AG09309 (cell line): ENCODE results near the gene ERO1B.

ENCODE experiments used
- DNase-seq: peaks from one replicate; pipeline ENCODE4 v3.0.0-alpha.2; 2010; ENCODE audit warnings: low read depth
- H3K4me3 ChIP-seq: 2 replicates; pipeline ENCODE4 v1.5.1; 2011; ENCODE audit warnings: mild to moderate bottlenecking, low read depth, low read length, moderate library complexity; ENCODE audit not compliant: control insufficient read depth
- CTCF ChIP-seq: IDR thresholded peaks from 2 replicates; pipeline ENCODE4 v1.5.1; 2011; ENCODE audit warnings: mild to moderate bottlenecking, low read depth, low read length, inconsistent platforms; ENCODE audit not compliant: insufficient read depth, control insufficient read depth; ENCODE audit errors: missing control alignments

ERO1B gene

DNA sequence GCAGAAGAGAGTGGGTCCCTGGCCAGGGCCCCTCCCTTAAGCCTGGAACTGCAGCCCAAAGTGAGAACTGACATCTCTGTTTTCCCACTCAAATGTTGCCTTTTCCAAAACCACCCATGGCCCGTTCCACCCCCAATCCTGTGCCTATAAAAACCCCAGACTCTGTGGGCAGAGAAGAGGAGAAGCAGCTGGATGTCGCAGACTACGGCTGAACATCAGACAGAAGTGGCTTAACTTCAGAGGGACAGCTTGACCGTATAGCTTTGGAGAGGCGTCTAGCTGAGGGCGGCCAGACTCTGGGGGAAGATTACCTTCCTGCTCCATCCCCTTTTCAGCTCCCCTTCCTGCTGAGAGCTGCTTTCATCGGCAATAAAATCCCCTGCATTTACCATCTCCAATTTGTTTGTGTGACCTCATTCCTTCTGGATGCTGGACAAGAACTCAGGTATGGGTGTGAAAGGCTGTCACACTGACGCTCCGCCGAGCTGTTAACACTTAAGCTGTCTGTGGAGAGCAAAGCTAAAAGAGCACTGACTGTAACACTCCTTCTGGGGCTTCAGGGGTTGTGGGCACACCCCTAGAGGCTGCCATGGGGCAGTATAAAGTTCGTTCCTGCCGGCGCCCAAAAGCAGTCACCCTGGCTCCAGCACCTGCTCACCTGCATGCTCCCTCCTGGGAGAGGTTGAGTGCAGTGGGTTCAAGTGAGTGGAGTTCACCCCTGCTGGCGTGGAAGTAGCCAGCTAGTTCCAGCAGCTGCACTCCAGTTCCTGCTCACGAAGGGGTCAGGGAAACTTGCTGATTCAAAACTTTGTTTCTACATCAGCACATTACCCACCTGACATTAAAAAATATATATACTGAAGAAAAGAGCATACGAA lies 19.6 kb upstream of the ERO1B start:
- no peak for DNase-seq
- H3K4me3 ChIP-seq, result no peak overlapping the region
- no peak for TF ChIP-seq CTCF

DNA sequence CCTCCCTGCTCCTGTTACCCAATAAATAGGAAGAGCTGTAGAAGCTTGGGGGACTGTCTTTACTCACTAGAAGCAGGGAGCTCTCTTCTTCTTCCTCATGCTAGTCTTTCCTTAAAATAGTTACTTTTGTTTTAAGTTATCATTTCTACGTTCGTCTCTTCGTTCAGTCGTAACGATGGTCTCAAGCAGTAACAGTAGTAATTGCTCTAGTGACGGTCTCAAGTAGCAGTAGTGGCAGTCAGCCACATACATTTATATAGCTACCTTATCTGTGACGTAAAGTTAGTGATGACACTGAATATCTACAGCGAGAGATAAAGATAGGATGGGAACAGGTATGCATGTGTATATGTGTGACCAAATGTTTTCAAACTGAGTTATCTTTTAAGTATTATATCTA lies 15.4 kb upstream of the ERO1B start:
- H3K4me3 ChIP-seq, result no peak overlapping the region
- DNase-seq, result no peak
- TF ChIP-seq CTCF, result no peak

DNA sequence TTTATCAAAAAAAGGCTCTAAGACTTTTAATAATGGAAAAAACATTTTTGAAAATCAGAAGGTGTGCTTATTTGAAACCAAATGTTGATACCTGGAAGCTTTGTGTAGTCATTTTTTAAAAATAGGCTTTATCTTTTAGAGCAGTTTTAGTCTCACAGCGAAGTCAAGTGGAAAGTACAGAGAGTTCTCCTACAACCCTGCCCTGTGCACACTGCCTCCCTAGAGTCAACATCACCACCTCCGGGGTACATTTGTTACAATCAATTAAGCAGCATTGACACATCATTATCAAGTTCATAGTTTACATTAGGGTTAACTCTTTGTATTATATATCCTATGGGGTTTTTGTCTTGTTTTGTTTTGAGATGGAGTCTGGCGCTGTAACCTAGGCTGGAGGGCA lies 10.7 kb upstream of the ERO1B start:
- DNase-seq, result no peak
- no peak overlapping the region for H3K4me3 ChIP-seq
- no peak for TF ChIP-seq CTCF

DNA sequence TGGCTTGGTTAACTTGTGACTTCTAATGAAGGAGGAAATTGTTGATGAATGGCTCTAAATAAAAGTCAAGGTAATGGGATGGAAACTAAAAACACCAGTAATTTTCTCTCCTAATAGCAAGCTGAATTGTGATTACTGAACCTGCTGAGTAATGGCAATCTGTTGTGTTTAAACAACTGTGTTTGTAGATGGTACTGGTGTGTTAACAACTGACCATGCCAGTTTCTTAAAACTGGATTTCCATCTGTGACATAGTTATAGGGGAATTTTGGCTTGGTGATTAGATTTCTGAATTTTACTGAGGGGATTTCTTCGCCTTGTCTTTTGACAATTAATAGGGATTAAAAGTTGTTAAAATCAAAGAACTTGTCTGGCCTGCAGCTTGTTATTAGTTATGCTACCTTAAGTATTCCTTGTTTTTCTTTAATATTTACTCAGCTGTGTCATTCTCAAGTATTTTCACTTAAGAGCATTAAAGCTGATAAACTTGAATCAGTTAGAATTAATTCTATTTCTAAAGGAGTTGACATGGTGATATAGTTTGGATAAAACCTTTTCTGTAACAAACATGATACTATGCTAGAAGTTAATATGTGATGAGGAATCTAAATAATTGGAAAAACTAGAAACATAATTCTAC lies 7.9 kb upstream of the ERO1B start:
- no peak for TF ChIP-seq CTCF
- DNase-seq, result no peak

DNA sequence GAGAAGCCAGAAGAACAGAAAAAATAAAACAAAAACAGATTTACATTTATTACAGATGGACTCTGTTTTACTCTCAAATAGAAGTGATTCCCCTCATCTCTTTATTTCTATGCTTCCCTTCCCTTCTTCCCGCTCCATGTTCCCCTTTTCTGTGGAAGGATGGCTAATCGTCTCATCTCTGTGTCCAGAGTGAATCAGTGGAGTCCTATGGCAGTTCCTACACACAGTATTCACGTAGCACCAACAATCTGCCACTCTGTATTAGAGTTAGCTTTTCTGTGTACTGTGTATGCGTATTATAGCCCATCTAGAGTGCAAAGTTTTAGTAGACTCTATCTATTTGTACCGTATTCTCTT lies 6.8 kb upstream of the ERO1B start:
- no peak for DNase-seq
- H3K4me3 ChIP-seq, result no peak overlapping the region
- no peak for TF ChIP-seq CTCF

More for the DNA sequence above, 7.9 kb upstream of the ERO1B start:
- no peak overlapping the region for H3K4me3 ChIP-seq

DNA sequence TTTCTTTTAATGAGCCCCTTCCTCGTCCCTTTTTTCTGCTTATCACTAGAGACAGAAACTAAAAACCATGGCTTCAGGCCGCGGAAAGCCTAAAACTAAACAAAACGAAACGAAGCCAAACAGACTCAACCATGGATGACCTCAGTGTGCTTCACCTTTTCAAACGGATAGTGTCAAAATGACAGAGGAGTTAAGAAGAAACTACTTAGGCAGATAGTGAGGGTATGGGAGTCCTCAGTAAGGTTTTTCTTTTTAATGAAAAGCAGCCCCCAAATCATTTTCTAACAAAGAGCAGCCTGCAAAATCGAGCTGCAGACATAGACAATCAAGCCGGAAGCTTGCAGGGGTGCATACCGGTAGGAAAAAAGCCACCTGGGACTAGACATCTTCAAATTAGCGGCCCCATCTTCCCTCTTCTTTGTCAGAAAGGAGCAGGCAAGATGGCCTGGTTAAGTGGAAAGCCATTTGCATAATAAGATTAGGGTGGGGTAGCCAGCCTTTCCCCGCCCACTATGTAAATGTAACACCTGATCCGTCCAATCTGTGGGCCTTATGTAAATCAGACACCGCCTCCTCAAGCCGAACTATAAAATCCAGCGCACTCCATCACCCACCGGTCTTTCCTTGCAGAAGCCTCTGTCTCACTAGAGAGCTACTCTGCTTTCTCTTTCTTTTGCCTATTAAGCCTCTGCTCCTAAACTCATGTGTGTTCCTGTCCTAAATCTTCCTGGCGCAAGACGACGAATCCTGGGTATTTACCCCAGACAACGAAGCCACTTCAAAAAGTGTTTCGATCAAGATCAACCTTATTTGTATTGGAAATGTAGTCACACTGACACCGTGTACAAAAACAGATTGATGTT lies 6.2 kb upstream of the ERO1B start:
- no peak for TF ChIP-seq CTCF
- DNase-seq, result no peak
- no peak overlapping the region for H3K4me3 ChIP-seq
